ENCODE measurements around the gene TNP2.

Gene TNP2

GRCh38 chr16:11234884-11235702 is 34.0 kb downstream of the TNP2 start:
- TF ChIP-seq, protein P1, sequence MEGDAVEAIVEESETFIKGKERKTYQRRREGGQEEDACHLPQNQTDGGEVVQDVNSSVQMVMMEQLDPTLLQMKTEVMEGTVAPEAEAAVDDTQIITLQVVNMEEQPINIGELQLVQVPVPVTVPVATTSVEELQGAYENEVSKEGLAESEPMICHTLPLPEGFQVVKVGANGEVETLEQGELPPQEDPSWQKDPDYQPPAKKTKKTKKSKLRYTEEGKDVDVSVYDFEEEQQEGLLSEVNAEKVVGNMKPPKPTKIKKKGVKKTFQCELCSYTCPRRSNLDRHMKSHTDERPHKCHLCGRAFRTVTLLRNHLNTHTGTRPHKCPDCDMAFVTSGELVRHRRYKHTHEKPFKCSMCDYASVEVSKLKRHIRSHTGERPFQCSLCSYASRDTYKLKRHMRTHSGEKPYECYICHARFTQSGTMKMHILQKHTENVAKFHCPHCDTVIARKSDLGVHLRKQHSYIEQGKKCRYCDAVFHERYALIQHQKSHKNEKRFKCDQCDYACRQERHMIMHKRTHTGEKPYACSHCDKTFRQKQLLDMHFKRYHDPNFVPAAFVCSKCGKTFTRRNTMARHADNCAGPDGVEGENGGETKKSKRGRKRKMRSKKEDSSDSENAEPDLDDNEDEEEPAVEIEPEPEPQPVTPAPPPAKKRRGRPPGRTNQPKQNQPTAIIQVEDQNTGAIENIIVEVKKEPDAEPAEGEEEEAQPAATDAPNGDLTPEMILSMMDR (IDR thresholded peaks at IDR 0.05), result no peak
- TF ChIP-seq ZFX (IDR thresholded peaks at IDR 0.05; ENCODE audit: borderline replicate concordance), result no peak

DNA sequence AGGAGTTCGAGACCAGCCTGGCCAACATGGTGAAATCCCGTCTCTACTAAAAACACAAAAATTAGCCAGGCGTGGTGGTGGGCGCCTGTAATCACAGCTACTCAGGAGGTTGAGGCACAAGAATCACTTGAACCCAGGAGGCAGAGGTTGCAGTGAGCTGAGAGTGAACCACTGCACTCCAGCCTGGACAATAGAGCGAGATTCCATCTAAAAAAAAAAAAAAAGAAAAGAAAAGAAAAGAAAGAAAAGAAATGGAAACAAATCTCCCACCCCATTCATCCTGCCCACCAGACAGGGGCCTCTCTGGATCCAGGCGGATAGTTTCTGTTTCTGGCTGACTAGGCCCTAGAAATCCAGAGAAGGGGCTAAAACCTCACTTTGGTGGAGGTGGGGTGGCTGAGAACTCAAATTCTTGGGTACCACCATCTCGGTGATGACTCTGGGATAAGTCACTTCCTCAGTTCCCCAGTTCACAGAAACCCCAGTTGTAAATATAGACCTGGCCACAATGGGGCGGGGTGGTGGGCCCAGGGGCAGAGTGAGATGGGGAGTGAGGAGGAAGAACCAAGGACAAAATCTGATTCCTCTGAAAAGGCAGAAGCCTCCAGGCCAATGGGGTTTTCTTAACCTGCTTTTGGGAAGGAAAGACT is 35.3 kb downstream of the TNP2 start:
- H3K27ac ChIP-seq, result no peak overlapping the region
- no peak for TF ChIP-seq ZFX (IDR thresholded peaks at IDR 0.05; ENCODE audit: borderline replicate concordance)
- TF ChIP-seq, protein P1 (IDR thresholded peaks at IDR 0.05), result no peak

More at GRCh38 chr16:11234884-11235702, 34.0 kb downstream of the TNP2 start:
- no peak overlapping the region for H3K27ac ChIP-seq

DNA sequence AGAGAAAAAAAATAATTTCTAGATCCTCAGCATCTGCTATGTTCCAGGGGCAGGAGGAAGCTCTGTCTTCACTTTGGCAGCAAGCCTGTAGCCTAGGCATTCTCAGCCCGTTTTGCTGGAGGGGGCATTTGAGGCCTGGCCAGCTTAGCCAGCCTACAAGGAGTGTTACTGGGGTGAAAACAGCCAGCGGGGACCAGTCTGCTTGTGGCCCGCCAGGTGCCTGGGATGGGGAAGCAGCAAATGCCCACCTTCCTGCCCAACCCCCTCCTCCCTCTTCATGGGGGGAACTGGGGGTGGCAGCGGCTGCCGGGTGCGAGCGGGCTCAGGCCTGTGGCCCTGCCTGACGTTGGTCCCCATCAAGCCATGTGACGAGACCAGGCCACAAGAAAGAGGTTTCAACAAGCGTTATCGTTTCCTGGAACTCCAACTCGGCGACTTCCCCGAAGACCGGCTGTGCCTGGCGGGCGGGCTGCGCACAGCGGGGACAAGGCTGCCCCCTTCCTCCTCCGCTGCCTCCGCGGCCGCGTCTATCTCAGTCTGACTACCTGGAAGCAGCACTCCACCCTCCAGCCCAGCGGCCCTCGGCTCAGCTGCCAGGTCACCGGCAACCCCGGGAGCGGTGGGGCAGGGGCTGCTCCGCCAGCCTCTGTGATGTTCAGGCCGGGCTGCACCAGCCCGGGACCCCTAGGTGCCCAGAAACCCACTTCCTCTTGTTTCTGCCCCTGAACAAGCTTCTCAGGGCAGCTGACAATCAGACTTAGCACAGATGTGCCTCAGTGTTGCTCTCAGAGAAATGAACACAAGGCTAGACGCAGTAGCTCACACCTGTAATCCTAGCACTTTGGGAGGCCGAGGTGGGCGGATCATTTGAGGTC is 36.0 kb downstream of the TNP2 start:
- TF ChIP-seq ZFX (IDR thresholded peaks at IDR 0.05; ENCODE audit: borderline replicate concordance), result no peak
- TF ChIP-seq, protein P1 (IDR thresholded peaks at IDR 0.05), result no peak
- H3K27ac ChIP-seq, result no peak overlapping the region

GRCh38 chr16:11232302-11232851 is 36.7 kb downstream of the TNP2 start:
- TF ChIP-seq, protein P1 (IDR thresholded peaks at IDR 0.05), result no peak
- no peak for TF ChIP-seq ZFX (IDR thresholded peaks at IDR 0.05; ENCODE audit: borderline replicate concordance)
- no peak overlapping the region for H3K27ac ChIP-seq

GRCh38 chr16:11231367-11231970 is 37.7 kb downstream of the TNP2 start:
- H3K27ac ChIP-seq, result no peak overlapping the region
- TF ChIP-seq ZFX (IDR thresholded peaks at IDR 0.05; ENCODE audit: borderline replicate concordance), result no peak
- TF ChIP-seq, protein P1 (IDR thresholded peaks at IDR 0.05), result no peak

DNA sequence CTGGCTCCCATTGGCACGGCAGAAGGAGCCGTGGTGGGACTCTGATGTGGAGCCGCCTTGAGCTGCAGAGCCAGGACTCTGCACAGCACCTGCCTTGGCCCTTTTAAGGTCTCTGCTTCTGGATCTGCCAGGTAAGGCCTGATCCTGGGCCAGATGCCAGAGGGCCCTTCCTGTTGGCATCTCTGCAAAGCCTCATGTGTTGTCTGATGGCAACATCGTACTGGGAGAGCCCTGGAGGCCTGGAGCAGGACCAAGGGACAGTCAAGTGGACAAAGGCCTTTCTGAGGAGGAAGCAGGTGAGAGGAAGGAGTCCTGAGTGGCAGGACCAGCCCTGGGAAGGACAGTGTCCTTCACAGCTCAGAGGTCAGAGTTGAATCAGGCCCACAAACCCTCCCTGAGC is 39.2 kb downstream of the TNP2 start:
- no peak for TF ChIP-seq ZFX (IDR thresholded peaks at IDR 0.05; ENCODE audit: borderline replicate concordance)
- TF ChIP-seq, protein P1 (IDR thresholded peaks at IDR 0.05), result no peak
- H3K27ac ChIP-seq, result no peak overlapping the region

All from 22Rv1 (cell line).